CD14-positive monocyte (primary cell): ENCODE data around the gene WARS2. TPM values are rescaled to one million over a fixed set of nuclear protein-coding genes. Genes with fewer than 3 reads are reported as not detected.

ENCODE experiments used
- DNase-seq, 3 donors: peaks; one replicate each; pipeline ENCODE4 v3.0.0-alpha.2; 2011 to 2022
- H2AFZ ChIP-seq: 2 replicates; pipeline ENCODE4 v1.6.0; 2012; ENCODE audit warnings: mild to moderate bottlenecking, low read depth, low read length, inconsistent platforms; ENCODE audit not compliant: insufficient read depth, poor library complexity, severe bottlenecking
- H3K27ac ChIP-seq, 2 donors: 1 replicate in 1 of 2; 2 replicates in 1 of 2; pipeline ENCODE4 v1.5.1; 2012 to 2013; ENCODE audit warnings: low read length in 2 of 2, control low read depth in 1 of 2, inconsistent platforms in 1 of 2, low read depth in 1 of 2, mild to moderate bottlenecking in 1 of 2
- H3K27me3 ChIP-seq, 2 donors: one replicate each; pipeline versions ENCODE4 v1.6.0 to v1.6.1; 2011 to 2013; ENCODE audit warnings: low read length in 2 of 2; ENCODE audit not compliant: control insufficient read depth in 2 of 2, insufficient read depth in 2 of 2
- H3K36me3 ChIP-seq, 2 donors: replicated peaks in 1 of 2; 1 replicate in 1 of 2; 2 replicates in 1 of 2; pipeline versions ENCODE4 v1.5.1 to v1.6.1; 2012 to 2013; ENCODE audit warnings: low read length in 2 of 2, control low read depth in 1 of 2, inconsistent platforms in 1 of 2, mild to moderate bottlenecking in 1 of 2; ENCODE audit not compliant: insufficient read depth in 2 of 2, control insufficient read depth in 1 of 2
- H3K4me1 ChIP-seq, 2 donors: 1 replicate in 1 of 2; 2 replicates in 1 of 2; pipeline versions ENCODE4 v1.5.1 to v1.6.1; 2012 to 2013; ENCODE audit warnings: low read length in 2 of 2, control low read depth in 1 of 2, inconsistent platforms in 1 of 2, mild to moderate bottlenecking in 1 of 2, moderate library complexity in 1 of 2; ENCODE audit not compliant: insufficient read depth in 2 of 2, control insufficient read depth in 1 of 2
- H3K4me2 ChIP-seq: replicated peaks from 2 replicates; pipeline ENCODE3; 2012; ENCODE audit warnings: low read length, moderate library complexity, mild to moderate bottlenecking; ENCODE audit not compliant: poor library complexity, severe bottlenecking; ENCODE audit errors: extremely low read depth
- H3K4me3 ChIP-seq, 3 experiments: fragments of 200-600 bp in 1 of 3; sonication (generic) in 1 of 3; replicated peaks in 1 of 3; 1 replicate in 2 of 3; 2 replicates in 1 of 3; pipeline ENCODE4 v1.5.1; 2011 to 2013; ENCODE audit warnings: low read length in 3 of 3, mild to moderate bottlenecking in 3 of 3, control low read depth in 2 of 3, low read depth in 2 of 3, inconsistent platforms in 1 of 3, moderate library complexity in 1 of 3
- H3K79me2 ChIP-seq: 2 replicates; pipeline ENCODE4 v1.6.0; 2012; ENCODE audit warnings: mild to moderate bottlenecking, control low read depth, inconsistent platforms, low read length, moderate library complexity; ENCODE audit not compliant: insufficient read depth
- H3K9ac ChIP-seq: 2 replicates; pipeline ENCODE4 v1.6.0; 2017; ENCODE audit warnings: low read length, mild to moderate bottlenecking; ENCODE audit not compliant: insufficient read depth, poor library complexity, severe bottlenecking
- H3K9me3 ChIP-seq, 2 donors: replicated peaks in 1 of 2; 1 replicate in 1 of 2; 2 replicates in 1 of 2; pipeline versions ENCODE4 v1.5.1 to v1.6.1; 2012 to 2013; ENCODE audit warnings: low read length in 2 of 2, control low read depth in 1 of 2; ENCODE audit not compliant: control insufficient read depth in 1 of 2, insufficient read depth in 1 of 2
- H4K20me1 ChIP-seq: 2 replicates; pipeline ENCODE4 v1.6.0; 2012; ENCODE audit warnings: mild to moderate bottlenecking, low read length, control low read depth, moderate library complexity; ENCODE audit not compliant: insufficient read depth
- H3K27ac Mint-ChIP-seq, 7 donors: one replicate each; pipeline ENCODE4 v1.8.0; 2020; ENCODE audit warnings: mild to moderate bottlenecking in 7 of 7, mixed read lengths in 7 of 7, moderate library complexity in 6 of 7, inconsistent platforms in 2 of 7
- H3K27me3 Mint-ChIP-seq, 3 donors: one replicate each; pipeline ENCODE4 v1.8.0; 2021 to 2022; ENCODE audit warnings: low read depth in 3 of 3, mild to moderate bottlenecking in 3 of 3, mixed read lengths in 3 of 3, moderate library complexity in 3 of 3, inconsistent platforms in 1 of 3
- H3K36me3 Mint-ChIP-seq, 2 donors: one replicate each; pipeline ENCODE4 v1.8.0; 2020; ENCODE audit warnings: mixed read lengths in 2 of 2, inconsistent platforms in 1 of 2, mild to moderate bottlenecking in 1 of 2
- H3K4me1 Mint-ChIP-seq: one replicate; pipeline ENCODE4 v1.8.0; 2020; ENCODE audit warnings: mild to moderate bottlenecking, mixed read lengths
- H3K4me3 Mint-ChIP-seq, 2 donors: one replicate each; pipeline ENCODE4 v1.8.0; 2020; ENCODE audit warnings: mild to moderate bottlenecking in 2 of 2, mixed read lengths in 2 of 2, moderate library complexity in 1 of 2
- H3K9me3 Mint-ChIP-seq, 7 donors: one replicate each; pipeline ENCODE4 v1.8.0; 2020 to 2022; ENCODE audit warnings: mixed read lengths in 7 of 7, mild to moderate bottlenecking in 6 of 7, moderate library complexity in 6 of 7, inconsistent platforms in 2 of 7
- WGBS: methylation state at CpG from one replicate; pipeline ENCODE4 v1.1.5; 2013; ENCODE audit warnings: missing lambda C conversion rate; ENCODE audit not compliant: insufficient coverage; 5-methylcytosine and 5-hydroxymethylcytosine counted together
- intact Hi-C, 2 donors: fragments of 100-400 bp; cut with micrococcal nuclease; formaldehyde crosslinking; loops; one replicate each; pipeline versions ENCODE4 v1.15.0 to v1.15.1; 2023
- polyA plus RNA-seq, 3 donors: library from polyadenylated mRNA; depleted of rRNA in 1 of 3; unstranded in 2 of 3; stranded (reverse) in 1 of 3; fragments of 300-500 nt in 2 of 3; fragments of >200 nt in 1 of 3; fragmentation: Illumina TruSeq in 2 of 3; gene quantifications; 1 replicate in 2 of 3; 2 replicates in 1 of 3; pipeline ENCODE4 v1.2.3, GENCODE V29; 2012 to 2021
- TF ChIP-seq, protein P1 (sequence below): fragments of 200-600 bp; IDR thresholded peaks from one replicate; pipeline ENCODE4 v1.8.0; 2022; ENCODE audit warnings: antibody characterized with exemption, mild to moderate bottlenecking

WARS2 gene
- polyA plus RNA-seq, 3 donors: 4.6 to 5.1 (median 4.7) TPM

DNA sequence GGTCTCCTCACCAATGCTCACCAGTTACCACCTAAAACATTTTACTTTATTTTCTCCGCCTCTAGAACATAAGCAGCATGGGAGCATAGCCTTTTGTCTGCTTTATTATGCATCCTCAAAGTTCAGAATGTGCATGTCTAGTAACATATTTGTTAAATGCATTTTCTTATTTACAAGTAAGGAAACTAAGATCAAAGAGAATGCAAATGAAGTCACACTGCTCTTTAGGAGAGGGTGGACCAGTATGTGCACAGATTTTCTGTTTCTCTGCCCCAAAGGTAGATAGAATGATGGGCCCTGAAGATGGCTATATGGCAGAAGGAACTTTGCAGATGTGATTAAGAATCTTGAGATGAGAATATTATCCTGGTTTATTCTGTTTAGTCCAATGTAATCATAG lies 9.7 kb upstream of the WARS2 start:
- intact Hi-C loops: no loop called here
- Mint-ChIP-seq H3K27ac (peak overlapping the region in 1 of 7 donors; percentile 15), H3K4me1 (no peaks in the 10 kb centered on the region), H3K36me3 (peaks cover 28 to 42% of the 10 kb centered on the region in 2 donors), H3K9me3 (peaks cover 0 to 12% (median 5%) of the 10 kb centered on the region in 7 donors), H3K4me3 (no peak overlapping the region), H3K27me3 (peaks cover 0 to 2% (median 0%) of the 10 kb centered on the region in 3 donors)
- no peak overlapping the region for H3K27ac ChIP-seq
- H3K27me3 ChIP-seq: no peaks in the 10 kb centered on the region
- no CpG with 5 or more reads among the region's 1 CpG for WGBS
- peaks cover 0 to 14% of the 10 kb centered on the region in 2 donors for H3K36me3 ChIP-seq
- no peak overlapping the region for H3K4me2 ChIP-seq
- no peaks in the 10 kb centered on the region for H4K20me1 ChIP-seq
- DNase-seq: no peak
- no peak overlapping the region for H3K9ac ChIP-seq
- H3K9me3 ChIP-seq: no peaks in the 10 kb centered on the region
- no peak overlapping the region for H3K4me3 ChIP-seq
- no peaks in the 10 kb centered on the region for H3K79me2 ChIP-seq
- TF ChIP-seq, protein P1, sequence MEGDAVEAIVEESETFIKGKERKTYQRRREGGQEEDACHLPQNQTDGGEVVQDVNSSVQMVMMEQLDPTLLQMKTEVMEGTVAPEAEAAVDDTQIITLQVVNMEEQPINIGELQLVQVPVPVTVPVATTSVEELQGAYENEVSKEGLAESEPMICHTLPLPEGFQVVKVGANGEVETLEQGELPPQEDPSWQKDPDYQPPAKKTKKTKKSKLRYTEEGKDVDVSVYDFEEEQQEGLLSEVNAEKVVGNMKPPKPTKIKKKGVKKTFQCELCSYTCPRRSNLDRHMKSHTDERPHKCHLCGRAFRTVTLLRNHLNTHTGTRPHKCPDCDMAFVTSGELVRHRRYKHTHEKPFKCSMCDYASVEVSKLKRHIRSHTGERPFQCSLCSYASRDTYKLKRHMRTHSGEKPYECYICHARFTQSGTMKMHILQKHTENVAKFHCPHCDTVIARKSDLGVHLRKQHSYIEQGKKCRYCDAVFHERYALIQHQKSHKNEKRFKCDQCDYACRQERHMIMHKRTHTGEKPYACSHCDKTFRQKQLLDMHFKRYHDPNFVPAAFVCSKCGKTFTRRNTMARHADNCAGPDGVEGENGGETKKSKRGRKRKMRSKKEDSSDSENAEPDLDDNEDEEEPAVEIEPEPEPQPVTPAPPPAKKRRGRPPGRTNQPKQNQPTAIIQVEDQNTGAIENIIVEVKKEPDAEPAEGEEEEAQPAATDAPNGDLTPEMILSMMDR: no peak
- no peak overlapping the region for H2AFZ ChIP-seq
- no peaks in the 10 kb centered on the region for H3K4me1 ChIP-seq

GRCh38 chr1:119147661-119148090 lies 7.2 kb upstream of the WARS2 start:
- no peaks in the 10 kb centered on the region for H4K20me1 ChIP-seq
- no peak overlapping the region for H3K9ac ChIP-seq
- H3K27me3 Mint-ChIP-seq: no peaks in the 10 kb centered on the region
- TF ChIP-seq, protein P1: no peak
- peaks cover 0 to 14% of the 10 kb centered on the region in 2 donors for H3K36me3 ChIP-seq
- no peaks in the 10 kb centered on the region for H3K9me3 ChIP-seq
- H3K4me1 ChIP-seq: no peaks in the 10 kb centered on the region
- peaks cover 0 to 5% (median 0%) of the 10 kb centered on the region in 7 donors for H3K9me3 Mint-ChIP-seq
- no peak overlapping the region for H3K27ac Mint-ChIP-seq
- DNase-seq: no peak
- H3K4me3 ChIP-seq: no peak overlapping the region
- no peak overlapping the region for H2AFZ ChIP-seq
- intact Hi-C loops: no loop called here
- H3K36me3 Mint-ChIP-seq: peaks cover 15 to 36% of the 10 kb centered on the region in 2 donors
- no peaks in the 10 kb centered on the region for H3K27me3 ChIP-seq
- no peak overlapping the region for H3K4me3 Mint-ChIP-seq
- H3K4me2 ChIP-seq: no peak overlapping the region
- no peaks in the 10 kb centered on the region for H3K79me2 ChIP-seq
- no CpG with 5 or more reads among the region's 4 CpGs for WGBS
- H3K27ac ChIP-seq: no peak overlapping the region
- peaks cover 2% of the 10 kb centered on the region for H3K4me1 Mint-ChIP-seq
